Osteoblast (primary cell): ENCODE measurements around the gene SCRN3. TPM values are rescaled to one million over a fixed set of nuclear protein-coding genes. Genes with fewer than 3 reads are reported as not detected.
A peak's percentile ranks its signal among the peaks of the same experiment; 100 is the strongest.

Experiments used
- DNase-seq: peaks from one replicate; pipeline ENCODE4 v3.0.0; 2011; ENCODE audit warnings: low spot score, mixed read lengths; ENCODE audit not compliant: insufficient read length; ENCODE audit errors: missing footprints
- H2AFZ ChIP-seq: 2 replicates; pipeline ENCODE4 v1.6.0; 2011; ENCODE audit warnings: mild to moderate bottlenecking, low read length
- H3K27ac ChIP-seq: 2 replicates; pipeline ENCODE4 v1.5.1; 2011; ENCODE audit warnings: mild to moderate bottlenecking, low read depth, low read length, moderate library complexity
- H3K27me3 ChIP-seq: 2 replicates; pipeline ENCODE4 v1.6.0; 2012; ENCODE audit warnings: mild to moderate bottlenecking, control low read depth, inconsistent platforms, low read length, moderate library complexity; ENCODE audit not compliant: insufficient read depth
- H3K36me3 ChIP-seq: 2 replicates; pipeline ENCODE4 v1.5.1; 2011; ENCODE audit warnings: mild to moderate bottlenecking, low read length, control low read depth, moderate library complexity; ENCODE audit not compliant: insufficient read depth
- H3K4me1 ChIP-seq: 2 replicates; pipeline ENCODE4 v1.5.1; 2011; ENCODE audit warnings: mild to moderate bottlenecking, low read length, control low read depth, moderate library complexity; ENCODE audit not compliant: insufficient read depth
- H3K4me2 ChIP-seq: 2 replicates; pipeline ENCODE4 v1.6.0; 2011; ENCODE audit warnings: mild to moderate bottlenecking, low read length; ENCODE audit not compliant: insufficient read depth
- H3K4me3 ChIP-seq: fragments of 200-600 bp; sonication (generic); 3 replicates; pipeline ENCODE4 v1.5.1; 2012; ENCODE audit warnings: mild to moderate bottlenecking, low read length, inconsistent platforms; ENCODE audit not compliant: insufficient read depth
- H3K79me2 ChIP-seq: 2 replicates; pipeline ENCODE4 v1.6.0; 2012; ENCODE audit warnings: mild to moderate bottlenecking, low read length, control low read depth, inconsistent platforms; ENCODE audit not compliant: insufficient read depth
- H3K9me3 ChIP-seq: 2 replicates; pipeline ENCODE4 v1.5.1; 2011; ENCODE audit warnings: low read depth, low read length, control low read depth
- H4K20me1 ChIP-seq: 2 replicates; pipeline ENCODE4 v1.6.0; 2012; ENCODE audit warnings: mild to moderate bottlenecking, low read length, control low read depth; ENCODE audit not compliant: insufficient read depth
- total RNA-seq: library from RNA; depleted of rRNA; stranded (reverse); fragments of >200 nt; gene quantifications from 2 replicates; pipeline ENCODE4 v1.2.3, GENCODE V29; 2012
- TF ChIP-seq, protein P1 (sequence below): IDR thresholded peaks from 2 replicates; pipeline ENCODE4 v1.5.1; 2011; ENCODE audit warnings: mild to moderate bottlenecking, low read depth, low read length, moderate library complexity; ENCODE audit errors: extremely low read depth

The SCRN3 gene, protein sequence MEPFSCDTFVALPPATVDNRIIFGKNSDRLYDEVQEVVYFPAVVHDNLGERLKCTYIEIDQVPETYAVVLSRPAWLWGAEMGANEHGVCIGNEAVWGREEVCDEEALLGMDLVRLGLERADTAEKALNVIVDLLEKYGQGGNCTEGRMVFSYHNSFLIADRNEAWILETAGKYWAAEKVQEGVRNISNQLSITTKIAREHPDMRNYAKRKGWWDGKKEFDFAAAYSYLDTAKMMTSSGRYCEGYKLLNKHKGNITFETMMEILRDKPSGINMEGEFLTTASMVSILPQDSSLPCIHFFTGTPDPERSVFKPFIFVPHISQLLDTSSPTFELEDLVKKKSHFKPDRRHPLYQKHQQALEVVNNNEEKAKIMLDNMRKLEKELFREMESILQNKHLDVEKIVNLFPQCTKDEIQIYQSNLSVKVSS
- 29.7 and 33.0 TPM in 2 replicates for total RNA-seq

GRCh38 chr2:174395284-174395968 lies at the start of gene SCRN3:
TSS of gene SCRN3 (plus strand) at chr2:174395730. CDS start at chr2:174398284, 2,554 bp downstream.
- H3K4me3 ChIP-seq, result peak within 1 kb of the TSS; percentile 86
- H3K9me3 ChIP-seq, result no peaks in the 10 kb centered on the region
- peak; percentile 92 for DNase-seq
- peaks cover 54% of the 10 kb centered on the region for H3K79me2 ChIP-seq
- H3K36me3 ChIP-seq, result peaks cover 2% of the 10 kb centered on the region
- H3K4me2 ChIP-seq, result peak within 1 kb of the TSS; percentile 86
- no peaks in the 10 kb centered on the region for H3K27me3 ChIP-seq
- TF ChIP-seq, protein P1, sequence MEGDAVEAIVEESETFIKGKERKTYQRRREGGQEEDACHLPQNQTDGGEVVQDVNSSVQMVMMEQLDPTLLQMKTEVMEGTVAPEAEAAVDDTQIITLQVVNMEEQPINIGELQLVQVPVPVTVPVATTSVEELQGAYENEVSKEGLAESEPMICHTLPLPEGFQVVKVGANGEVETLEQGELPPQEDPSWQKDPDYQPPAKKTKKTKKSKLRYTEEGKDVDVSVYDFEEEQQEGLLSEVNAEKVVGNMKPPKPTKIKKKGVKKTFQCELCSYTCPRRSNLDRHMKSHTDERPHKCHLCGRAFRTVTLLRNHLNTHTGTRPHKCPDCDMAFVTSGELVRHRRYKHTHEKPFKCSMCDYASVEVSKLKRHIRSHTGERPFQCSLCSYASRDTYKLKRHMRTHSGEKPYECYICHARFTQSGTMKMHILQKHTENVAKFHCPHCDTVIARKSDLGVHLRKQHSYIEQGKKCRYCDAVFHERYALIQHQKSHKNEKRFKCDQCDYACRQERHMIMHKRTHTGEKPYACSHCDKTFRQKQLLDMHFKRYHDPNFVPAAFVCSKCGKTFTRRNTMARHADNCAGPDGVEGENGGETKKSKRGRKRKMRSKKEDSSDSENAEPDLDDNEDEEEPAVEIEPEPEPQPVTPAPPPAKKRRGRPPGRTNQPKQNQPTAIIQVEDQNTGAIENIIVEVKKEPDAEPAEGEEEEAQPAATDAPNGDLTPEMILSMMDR, result no peak
- peak within 1 kb of the TSS; percentile 93 for H3K27ac ChIP-seq
- H3K4me1 ChIP-seq, result peaks cover 16% of the 10 kb centered on the region
- peak within 1 kb of the TSS; percentile 94 for H2AFZ ChIP-seq
- H4K20me1 ChIP-seq, result peaks cover 2% of the 10 kb centered on the region

DNA sequence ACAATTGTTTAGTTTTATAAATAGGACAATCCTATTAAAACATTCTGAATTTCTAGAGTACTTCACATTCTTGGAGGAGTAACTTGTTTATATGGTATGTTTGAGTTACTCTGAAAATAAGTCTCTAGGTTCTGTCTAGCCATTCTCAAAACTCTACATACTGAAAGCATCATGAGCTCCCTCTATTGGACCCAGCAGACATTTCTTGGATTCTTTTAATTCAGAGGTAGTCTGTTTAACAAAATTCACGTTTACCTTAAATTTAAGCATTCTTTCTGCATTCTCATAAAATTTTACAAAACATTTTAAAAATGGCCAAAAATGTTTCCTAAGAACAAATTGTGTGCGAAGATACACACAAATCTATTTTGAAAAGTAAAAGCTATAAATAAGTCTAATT lies 45.5 kb upstream of the SCRN3 start:
- no peaks in the 10 kb centered on the region for H3K9me3 ChIP-seq
- DNase-seq, result peak; percentile 29
- H3K36me3 ChIP-seq, result peaks cover 19% of the 10 kb centered on the region
- H4K20me1 ChIP-seq, result no peaks in the 10 kb centered on the region
- peaks cover 2% of the 10 kb centered on the region for H3K27me3 ChIP-seq
- H3K4me2 ChIP-seq, result no peak overlapping the region
- TF ChIP-seq, protein P1, result peak; percentile 47
- no peaks in the 10 kb centered on the region for H3K4me1 ChIP-seq
- H3K4me3 ChIP-seq, result no peak overlapping the region
- H2AFZ ChIP-seq, result no peak overlapping the region
- no peak overlapping the region for H3K27ac ChIP-seq
- H3K79me2 ChIP-seq, result no peaks in the 10 kb centered on the region

DNA sequence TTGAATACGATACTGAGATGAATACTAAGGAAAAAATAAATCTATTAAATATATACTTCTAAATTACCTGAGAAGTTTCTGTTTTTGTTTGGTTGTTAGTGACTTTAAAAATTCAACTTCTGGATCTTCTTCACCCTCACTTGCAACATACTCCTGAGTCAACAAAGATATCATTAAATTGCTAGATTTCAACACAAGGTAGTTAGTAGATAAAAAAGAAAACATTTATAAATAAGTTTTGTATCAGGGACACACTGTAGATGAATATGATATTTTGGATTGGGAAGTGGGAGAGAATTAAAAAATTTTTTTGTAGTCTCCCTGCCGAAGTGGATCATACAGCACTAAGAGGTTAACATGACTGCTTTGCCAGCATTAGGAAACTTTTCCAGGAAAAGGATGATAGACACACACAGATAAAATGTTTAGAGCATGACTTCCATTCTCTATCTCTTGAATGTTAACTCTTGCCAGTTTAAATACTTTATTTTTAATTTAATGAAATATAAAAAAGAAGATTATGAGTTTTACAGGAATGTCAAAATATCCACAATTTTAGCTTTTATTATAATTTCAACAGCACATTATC lies 44.8 kb upstream of the SCRN3 start:
- no peak for DNase-seq
- H3K79me2 ChIP-seq, result no peaks in the 10 kb centered on the region
- no peaks in the 10 kb centered on the region for H4K20me1 ChIP-seq
- no peaks in the 10 kb centered on the region for H3K9me3 ChIP-seq
- TF ChIP-seq, protein P1, result no peak
- no peak overlapping the region for H3K4me2 ChIP-seq
- no peaks in the 10 kb centered on the region for H3K4me1 ChIP-seq
- H3K27ac ChIP-seq, result no peak overlapping the region
- peaks cover 19% of the 10 kb centered on the region for H3K36me3 ChIP-seq
- H3K27me3 ChIP-seq, result no peaks in the 10 kb centered on the region
- H2AFZ ChIP-seq, result no peak overlapping the region
- H3K4me3 ChIP-seq, result no peak overlapping the region

DNA sequence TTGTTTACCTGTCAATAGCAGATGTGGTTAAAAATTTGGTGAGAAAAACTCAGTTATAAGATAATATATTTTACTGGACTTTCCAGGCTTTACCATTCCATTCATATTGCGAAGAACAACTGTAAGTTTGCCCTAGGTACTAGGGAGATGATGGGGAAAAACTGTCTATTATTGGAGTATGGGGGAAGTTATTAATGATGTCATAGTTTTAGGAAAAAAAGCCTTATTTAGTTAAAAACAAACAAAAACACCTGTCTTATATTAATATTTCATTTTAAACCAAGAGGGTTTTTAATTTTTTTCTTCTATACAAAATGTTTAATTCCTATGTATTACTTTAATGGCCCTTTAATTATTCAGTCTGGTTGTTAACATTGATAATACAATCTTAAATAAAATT lies 42.5 kb upstream of the SCRN3 start:
- Histone ChIP-seq H3K36me3 (peaks cover 16% of the 10 kb centered on the region), H3K27me3 (no peaks in the 10 kb centered on the region), H3K27ac (no peak overlapping the region), H3K4me3 (no peak overlapping the region), H3K9me3 (no peaks in the 10 kb centered on the region), H3K4me2 (no peak overlapping the region), H3K4me1 (no peaks in the 10 kb centered on the region), H3K79me2 (no peaks in the 10 kb centered on the region), H4K20me1 (no peaks in the 10 kb centered on the region), H2AFZ (no peak overlapping the region)
- TF ChIP-seq, protein P1, result no peak
- no peak for DNase-seq
